ENCODE measurements around the gene ABLIM1. TPM values are rescaled to one million over a fixed set of nuclear protein-coding genes. Genes with fewer than 3 reads are reported as not detected.

Gene ABLIM1
- total RNA-seq, 1 experiment from 2014 or later = 34.0 TPM

GRCh38 chr10:114609518-114610426 is 48.3 kb downstream of the ABLIM1 start:
- BruUV-seq (replicated peaks) = no TSS peak
- H3K9me3 ChIP-seq (ENCODE audit: low read depth, low read length, poor library complexity, severe bottlenecking) = no peaks in the 10 kb centered on the region
- H3K4me3 ChIP-seq (ENCODE audit: low read depth, low read length, poor library complexity, severe bottlenecking) = no peak overlapping the region
- DNase-seq (ENCODE audit: low spot score) = no peak
- intact Hi-C loops (cut with micrococcal nuclease; ENCODE audit: unreplicated experiment) = no loop called here
- no peaks in the 10 kb centered on the region for H3K4me1 ChIP-seq (ENCODE audit: insufficient read depth, low read length, poor library complexity, severe bottlenecking)
- TF ChIP-seq CTCF (conservative IDR thresholded peaks at IDR 0.05; ENCODE audit: low read depth, low read length) = no peak
- no peak for TF ChIP-seq EZH2 (IDR thresholded peaks at IDR 0.05; ENCODE audit: borderline replicate concordance, low read depth, low read length, poor library complexity, severe bottlenecking)
- H3K27me3 ChIP-seq (replicated peaks; ENCODE audit: insufficient read depth, low read depth, low read length, poor library complexity) = no peaks in the 10 kb centered on the region
- no peaks in the 10 kb centered on the region for H3K36me3 ChIP-seq (ENCODE audit: insufficient read depth, low read length, poor library complexity, severe bottlenecking)
- H3K27ac ChIP-seq (ENCODE audit: low read depth, low read length, poor library complexity, severe bottlenecking) = no peak overlapping the region
- ChIA-PET POLR2A (ENCODE audit: low non-redundant PET) (interaction anchor here (0.5 kb wide), 1 partner anchor 8 kb away, joined by 15 read pairs; no protein-coding TSS in a partner anchor), CTCF (interaction anchor here (0.6 kb wide), 1 partner anchor 17 kb away, joined by 3 read pairs; no protein-coding TSS in a partner anchor)

- intact Hi-C loops (cut with micrococcal nuclease; ENCODE audit: unreplicated experiment) = no loop called here
- no peak for DNase-seq (ENCODE audit: low spot score)
- no peaks in the 10 kb centered on the region for H3K9me3 ChIP-seq (ENCODE audit: low read depth, low read length, poor library complexity, severe bottlenecking)
- no peaks in the 10 kb centered on the region for H3K4me1 ChIP-seq (ENCODE audit: insufficient read depth, low read length, poor library complexity, severe bottlenecking)
- ChIA-PET POLR2A (ENCODE audit: low non-redundant PET) (no interaction called here), CTCF (no interaction called here)
- no peaks in the 10 kb centered on the region for H3K36me3 ChIP-seq (ENCODE audit: insufficient read depth, low read length, poor library complexity, severe bottlenecking)
- no peak for TF ChIP-seq EZH2 (IDR thresholded peaks at IDR 0.05; ENCODE audit: borderline replicate concordance, low read depth, low read length, poor library complexity, severe bottlenecking)
- TF ChIP-seq CTCF (conservative IDR thresholded peaks at IDR 0.05; ENCODE audit: low read depth, low read length) = no peak
- H3K27ac ChIP-seq (ENCODE audit: low read depth, low read length, poor library complexity, severe bottlenecking) = no peak overlapping the region
- BruUV-seq (replicated peaks) = no TSS peak
- no peaks in the 10 kb centered on the region for H3K27me3 ChIP-seq (replicated peaks; ENCODE audit: insufficient read depth, low read depth, low read length, poor library complexity)
- no peak overlapping the region for H3K4me3 ChIP-seq (ENCODE audit: low read depth, low read length, poor library complexity, severe bottlenecking)
Observed at GRCh38 chr10:114607358-114607998, 50.6 kb downstream of the ABLIM1 start.

GRCh38 chr10:114605155-114605797 is 52.8 kb downstream of the ABLIM1 start:
- H3K36me3 ChIP-seq (ENCODE audit: insufficient read depth, low read length, poor library complexity, severe bottlenecking) = no peaks in the 10 kb centered on the region
- ChIA-PET CTCF (no interaction called here), POLR2A (ENCODE audit: low non-redundant PET) (no interaction called here)
- no peaks in the 10 kb centered on the region for H3K9me3 ChIP-seq (ENCODE audit: low read depth, low read length, poor library complexity, severe bottlenecking)
- intact Hi-C loops (cut with micrococcal nuclease; ENCODE audit: unreplicated experiment) = no loop called here
- no peaks in the 10 kb centered on the region for H3K4me1 ChIP-seq (ENCODE audit: insufficient read depth, low read length, poor library complexity, severe bottlenecking)
- DNase-seq (ENCODE audit: low spot score) = no peak
- no TSS peak for BruUV-seq (replicated peaks)
- H3K27ac ChIP-seq (ENCODE audit: low read depth, low read length, poor library complexity, severe bottlenecking) = no peak overlapping the region
- H3K27me3 ChIP-seq (replicated peaks; ENCODE audit: insufficient read depth, low read depth, low read length, poor library complexity) = no peaks in the 10 kb centered on the region
- TF ChIP-seq CTCF (conservative IDR thresholded peaks at IDR 0.05; ENCODE audit: low read depth, low read length) (no peak), EZH2 (IDR thresholded peaks at IDR 0.05; ENCODE audit: borderline replicate concordance, low read depth, low read length, poor library complexity, severe bottlenecking) (no peak)
- no peak overlapping the region for H3K4me3 ChIP-seq (ENCODE audit: low read depth, low read length, poor library complexity, severe bottlenecking)
